ENCODE measurements around the gene EPHB2. TPM values are rescaled to one million over a fixed set of nuclear protein-coding genes. Genes with fewer than 3 reads are reported as not detected.

Gene EPHB2
- total RNA-seq, 6 experiments from 2014 or later, result 13.1 to 36.4 (median 30.9) TPM

GRCh38 chr1:22721122-22721873 lies 10.7 kb downstream of the EPHB2 start:
- peaks cover 6% of the 10 kb centered on the region for H3K27me3 Mint-ChIP-seq (ENCODE audit: insufficient read depth)
- no peak overlapping the region for H3K4me3 Mint-ChIP-seq
- no peak for DNase-seq
- no peak for TF ChIP-seq CTCF (IDR thresholded peaks at IDR 0.05)
- peaks cover 5% of the 10 kb centered on the region; the same call in 1 of the 2 replicates for H3K36me3 Mint-ChIP-seq (ENCODE audit: low read depth)
- no peak overlapping the region for H3K27ac Mint-ChIP-seq
- no peaks in the 10 kb centered on the region for H3K9me3 Mint-ChIP-seq
- no peaks in the 10 kb centered on the region for H3K4me1 Mint-ChIP-seq (ENCODE audit: low read depth)

DNA sequence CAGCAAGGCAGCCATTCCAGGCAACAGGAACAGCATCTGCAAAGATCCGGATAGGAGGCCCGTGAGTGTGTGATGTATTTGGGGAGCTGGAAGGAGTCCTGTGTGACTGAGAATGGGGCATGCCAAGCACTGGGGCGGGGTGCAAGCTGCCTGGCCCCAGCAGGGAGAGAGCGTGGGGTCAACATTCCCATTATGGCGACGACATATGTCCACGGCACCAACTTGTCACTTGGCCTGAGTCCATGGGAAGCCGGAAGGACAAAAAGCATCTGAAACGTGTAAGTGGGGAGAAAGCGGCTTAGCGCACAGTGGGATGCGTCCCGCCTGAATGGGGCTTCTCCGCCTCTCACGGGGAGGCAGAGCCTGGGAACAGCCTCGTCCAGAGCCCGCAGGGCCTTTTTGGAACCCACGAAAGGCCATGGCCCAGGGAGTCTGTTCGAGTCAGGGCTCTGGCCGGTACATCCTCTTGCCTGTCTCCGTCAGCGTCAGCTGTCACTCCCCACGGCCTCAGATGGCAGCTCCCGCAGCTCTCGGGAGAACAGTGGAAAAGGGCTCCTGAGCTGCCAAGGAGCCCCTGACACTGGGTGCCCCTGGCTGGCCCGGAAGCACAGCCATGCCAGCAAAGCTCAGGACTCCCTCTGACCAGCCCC lies 12.4 kb downstream of the EPHB2 start:
- no peak overlapping the region for H3K27ac Mint-ChIP-seq

GRCh38 chr1:22727873-22728272 lies 17.2 kb downstream of the EPHB2 start:
- Mint-ChIP-seq H3K4me3 (no peak overlapping the region), H3K4me1 (ENCODE audit: low read depth) (no peaks in the 10 kb centered on the region), H3K9me3 (no peaks in the 10 kb centered on the region), H3K27me3 (ENCODE audit: insufficient read depth) (peaks cover 4% of the 10 kb centered on the region), H3K27ac (no peak overlapping the region), H3K36me3 (ENCODE audit: low read depth) (no peaks in the 10 kb centered on the region)
- DNase-seq, result no peak
- TF ChIP-seq CTCF (IDR thresholded peaks at IDR 0.05), result no peak

More for the DNA sequence above, 12.4 kb downstream of the EPHB2 start:
- no peaks in the 10 kb centered on the region for H3K9me3 Mint-ChIP-seq
- H3K27me3 Mint-ChIP-seq (ENCODE audit: insufficient read depth), result peaks cover 6% of the 10 kb centered on the region
- no peaks in the 10 kb centered on the region for H3K4me1 Mint-ChIP-seq (ENCODE audit: low read depth)
- DNase-seq, result no peak
- no peak overlapping the region for H3K4me3 Mint-ChIP-seq
- peaks cover 5% of the 10 kb centered on the region; the same call in 1 of the 2 replicates for H3K36me3 Mint-ChIP-seq (ENCODE audit: low read depth)
- TF ChIP-seq CTCF (IDR thresholded peaks at IDR 0.05), result no peak

- Mint-ChIP-seq H3K9me3 (no peaks in the 10 kb centered on the region), H3K4me1 (ENCODE audit: low read depth) (no peaks in the 10 kb centered on the region), H3K27me3 (ENCODE audit: insufficient read depth) (peaks cover 4% of the 10 kb centered on the region), H3K36me3 (ENCODE audit: low read depth) (no peaks in the 10 kb centered on the region), H3K4me3 (no peak overlapping the region), H3K27ac (no peak overlapping the region)
- no peak for DNase-seq
- TF ChIP-seq CTCF (IDR thresholded peaks at IDR 0.05), result no peak
Measured at GRCh38 chr1:22728751-22729399, 18.2 kb downstream of the EPHB2 start.

GRCh38 chr1:22729400-22729773 lies 18.7 kb downstream of the EPHB2 start:
- no peak for TF ChIP-seq CTCF (IDR thresholded peaks at IDR 0.05)
- peaks cover 4% of the 10 kb centered on the region; the same call in 1 of the 2 replicates for H3K27me3 Mint-ChIP-seq (ENCODE audit: insufficient read depth)
- no peak overlapping the region for H3K27ac Mint-ChIP-seq
- H3K36me3 Mint-ChIP-seq (ENCODE audit: low read depth), result no peaks in the 10 kb centered on the region
- no peak for DNase-seq
- H3K9me3 Mint-ChIP-seq, result no peaks in the 10 kb centered on the region
- no peaks in the 10 kb centered on the region for H3K4me1 Mint-ChIP-seq (ENCODE audit: low read depth)
- H3K4me3 Mint-ChIP-seq, result no peak overlapping the region
